ENCODE results near the gene GPR156. TPM values are rescaled to one million over a fixed set of nuclear protein-coding genes. Genes with fewer than 3 reads are reported as not detected.
A peak's percentile ranks its signal among the peaks of the same experiment; 100 is the strongest.

Gene GPR156
- total RNA-seq, 6 donors from 2014 or later = 0.20 to 1.0 (median 0.24) TPM; not detected in 1

- Histone ChIP-seq H3K27ac (no peak overlapping the region), H3K36me3 (no peaks in the 10 kb centered on the region), H3K4me1 (peaks cover 0 to 3% (median 0%) of the 10 kb centered on the region in 4 donors), H3K4me3 (no peak overlapping the region), H3K9me3 (no peaks in the 10 kb centered on the region), H3K27me3 (no peaks in the 10 kb centered on the region)
- TF ChIP-seq POLR2A (IDR thresholded peaks at IDR 0.05) = no peak
- TF ChIP-seq POLR2AphosphoS5 (IDR thresholded peaks at IDR 0.05) = no peak
- TF ChIP-seq EP300 (IDR thresholded peaks at IDR 0.05) = no peak
- TF ChIP-seq CTCF (IDR thresholded peaks at IDR 0.05) = no peak
- ATAC-seq (ENCODE audit: low FRiP score in 2 of 2) (no peak), DNase-seq (peak in 1 of 2 donors; percentile 74)
- 97% methylated on average over 44 of the region's 52 CpGs; no CpG with 5 or more reads in 1 of the 2 donors for WGBS, 2 donors
Observed at GRCh38 chr3:120140098-120140742, 144.8 kb downstream of the GPR156 start.

DNA sequence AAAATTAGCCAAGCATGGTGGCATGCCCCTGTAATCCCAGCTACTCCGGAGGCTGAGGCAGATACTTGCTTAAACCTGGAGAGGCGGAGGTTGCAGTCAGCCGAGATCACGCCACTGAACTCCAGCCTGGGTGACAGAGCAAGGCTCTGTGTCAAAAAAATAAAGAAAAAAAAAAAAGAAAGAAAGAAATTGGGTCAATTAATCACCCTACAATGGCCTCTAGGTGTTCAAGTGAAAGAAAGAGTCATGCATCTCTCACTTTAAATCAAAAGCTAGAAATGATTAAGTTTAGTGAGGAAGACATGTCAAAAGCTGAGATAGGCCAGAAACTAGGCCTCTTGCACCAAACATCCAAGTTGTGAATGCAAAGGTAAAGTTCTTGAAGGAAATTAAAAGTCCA, 145.9 kb downstream of the GPR156 start:
- WGBS, 2 donors = 97 to 100% methylated on average over 4 of the region's 4 CpGs
- no peak for DNase-seq
- TF ChIP-seq POLR2A (IDR thresholded peaks at IDR 0.05) (no peak), POLR2AphosphoS5 (IDR thresholded peaks at IDR 0.05) (no peak), CTCF (IDR thresholded peaks at IDR 0.05) (no peak), EP300 (IDR thresholded peaks at IDR 0.05) (no peak)
- H3K27me3 ChIP-seq = no peaks in the 10 kb centered on the region
- no peaks in the 10 kb centered on the region for H3K9me3 ChIP-seq
- ATAC-seq (ENCODE audit: low FRiP score in 2 of 2) = no peak
- no peak overlapping the region for H3K4me3 ChIP-seq
- H3K4me1 ChIP-seq = no peaks in the 10 kb centered on the region
- H3K27ac ChIP-seq = no peak overlapping the region
- H3K36me3 ChIP-seq = no peaks in the 10 kb centered on the region

DNA sequence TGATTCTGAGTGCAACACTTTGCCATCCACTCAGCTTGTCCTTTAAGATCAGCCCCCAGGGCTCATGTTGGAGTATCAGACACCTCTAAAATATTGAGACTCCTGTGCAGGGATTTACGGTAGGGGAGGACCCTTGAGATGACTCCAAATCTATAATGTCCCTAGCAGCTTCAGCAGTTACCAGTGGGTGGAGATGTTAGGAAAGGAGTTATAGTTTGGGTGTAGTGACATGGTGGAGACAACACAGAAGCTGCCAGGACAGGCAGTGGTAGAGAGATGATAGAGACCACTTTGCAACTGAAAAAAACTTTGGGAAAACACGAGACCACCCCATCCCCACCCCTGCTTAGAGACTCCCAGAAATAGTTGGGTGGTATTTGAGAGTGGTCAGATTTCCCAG, 147.5 kb downstream of the GPR156 start:
- ATAC-seq (ENCODE audit: low FRiP score in 2 of 2) (no peak), DNase-seq (no peak)
- Histone ChIP-seq H3K4me3 (no peak overlapping the region), H3K36me3 (no peaks in the 10 kb centered on the region), H3K4me1 (no peaks in the 10 kb centered on the region), H3K27ac (no peak overlapping the region), H3K27me3 (no peaks in the 10 kb centered on the region), H3K9me3 (no peaks in the 10 kb centered on the region)
- 71 to 74% methylated on average over 2 of the region's 2 CpGs for WGBS, 2 donors
- no peak for TF ChIP-seq EP300 (IDR thresholded peaks at IDR 0.05)
- no peak for TF ChIP-seq POLR2A (IDR thresholded peaks at IDR 0.05)
- no peak for TF ChIP-seq CTCF (IDR thresholded peaks at IDR 0.05)
- no peak for TF ChIP-seq POLR2AphosphoS5 (IDR thresholded peaks at IDR 0.05)

DNA sequence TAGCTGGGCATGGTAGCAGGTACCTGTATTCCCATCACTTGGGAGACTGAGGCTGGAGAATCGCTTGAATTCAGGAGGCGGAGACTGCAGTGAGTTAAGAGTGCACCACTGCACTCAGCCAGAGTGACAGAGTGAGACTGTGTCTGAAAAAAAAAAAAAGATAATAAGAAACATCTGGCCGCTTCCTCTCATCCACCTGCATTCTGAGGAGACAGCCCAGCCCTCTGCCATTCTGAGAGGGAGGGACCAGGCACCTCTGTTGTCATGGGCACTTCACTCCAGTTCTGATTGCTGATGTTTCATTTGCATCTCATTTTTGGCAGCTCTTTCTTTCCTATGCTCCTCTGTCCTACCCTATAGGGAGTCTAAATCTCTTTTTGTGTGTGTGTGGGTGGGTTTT, 154.4 kb downstream of the GPR156 start:
- ATAC-seq (ENCODE audit: low FRiP score in 2 of 2) (no peak), DNase-seq (no peak)
- H3K9me3 ChIP-seq = no peaks in the 10 kb centered on the region
- H3K36me3 ChIP-seq = no peaks in the 10 kb centered on the region
- no peak overlapping the region for H3K4me3 ChIP-seq
- TF ChIP-seq EP300 (IDR thresholded peaks at IDR 0.05) = no peak
- TF ChIP-seq CTCF (IDR thresholded peaks at IDR 0.05) = no peak
- no peak for TF ChIP-seq POLR2AphosphoS5 (IDR thresholded peaks at IDR 0.05)
- TF ChIP-seq POLR2A (IDR thresholded peaks at IDR 0.05) = no peak
- H3K27me3 ChIP-seq = no peaks in the 10 kb centered on the region
- WGBS, 2 donors = 86 to 93% methylated on average over 3 of the region's 3 CpGs
- H3K4me1 ChIP-seq = no peaks in the 10 kb centered on the region
- no peak overlapping the region for H3K27ac ChIP-seq

Measured in upper lobe of left lung (tissue), 6 donors.